ENCODE measurements around the gene TANK.

- TF ChIP-seq CTCF (IDR thresholded peaks at IDR 0.05): no peak
- TF ChIP-seq POLR2A (IDR thresholded peaks at IDR 0.05): no peak
Observed at GRCh38 chr2:161269111-161269510, 108.9 kb downstream of the TANK start.

Data from body of pancreas (tissue), 4 donors.